Gastrocnemius medialis (tissue), 4 donors: ENCODE data around the gene SLC6A17. TPM values are rescaled to one million over a fixed set of nuclear protein-coding genes. Genes with fewer than 3 reads are reported as not detected.

Experiments used
- ATAC-seq, 2 donors: fragments of 150-250 bp; one replicate each; pipeline ENCODE4 v1.9.1; 2016
- DNase-seq, 2 donors: peaks; one replicate each; pipeline ENCODE4 v3.0.0-alpha.2; 2019
- H3K27ac ChIP-seq, 4 donors: fragments of 200-600 bp; sonication (generic); 1 replicate in 1 of 4; 2 replicates in 3 of 4; pipeline ENCODE4 v1.5.1; 2016 to 2018; ENCODE audit warnings: mild to moderate bottlenecking in 2 of 4, moderate library complexity in 1 of 4
- H3K27me3 ChIP-seq, 3 donors: fragments of 200-600 bp; sonication (generic) in 2 of 3; 1 replicate in 1 of 3; 2 replicates in 2 of 3; pipeline versions ENCODE4 v1.5.1 to v1.6.0; 2016 to 2019; ENCODE audit warnings: mild to moderate bottlenecking in 1 of 3, moderate library complexity in 1 of 3
- H3K36me3 ChIP-seq, 2 donors: fragments of 200-600 bp; sonication (generic) in 1 of 2; one replicate each; pipeline ENCODE4 v1.5.1; 2017 to 2018
- H3K4me1 ChIP-seq, 2 donors: fragments of 200-600 bp; sonication (generic) in 1 of 2; one replicate each; pipeline ENCODE4 v1.5.1; 2016 to 2017; ENCODE audit warnings: mild to moderate bottlenecking in 2 of 2
- H3K4me3 ChIP-seq, 4 donors: fragments of 200-600 bp; sonication (generic) in 3 of 4; 1 replicate in 1 of 4; 2 replicates in 3 of 4; pipeline ENCODE4 v1.5.1; 2016 to 2019; ENCODE audit warnings: mild to moderate bottlenecking in 2 of 4
- H3K9me3 ChIP-seq, 3 donors: fragments of 200-600 bp; sonication (generic) in 2 of 3; 1 replicate in 1 of 3; 2 replicates in 2 of 3; pipeline ENCODE4 v1.5.1; 2016 to 2019
- POLR2A ChIP-seq, 2 donors: fragments of 450-650 bp; IDR thresholded peaks; one replicate each; pipeline ENCODE4 v1.6.1; 2017; ENCODE audit warnings: antibody characterized with exemption in 2 of 2, mild to moderate bottlenecking in 2 of 2, moderate library complexity in 2 of 2
- in situ Hi-C, 4 donors: fragments of 200-750 bp; cut with MboI; loops; one replicate each; pipeline versions ENCODE4 v1.15.0 to v1.8.0; 2017; ENCODE audit warnings: low sequenced_read_pairs in 4 of 4
- intact Hi-C: fragments of 100-400 bp; cut with DNase I; formaldehyde crosslinking; loops from one replicate; pipeline ENCODE4 v1.15.1; 2023; ENCODE audit warnings: low total_unique reads
- total RNA-seq, 4 donors: library from RNA; depleted of rRNA; stranded (reverse); fragments of >200 nt; gene quantifications; one replicate each; pipeline versions ENCODE4 v1.1.0 to v1.2.3, GENCODE V29; 2016
- TF ChIP-seq, protein P1 (sequence below), 5 experiments: fragments of 450-650 bp in 3 of 5; fragments of 200-600 bp in 2 of 5; sonication (generic) in 2 of 5; IDR thresholded peaks in 4 of 5; conservative IDR thresholded peaks in 1 of 5; 1 replicate in 4 of 5; 2 replicates in 1 of 5; pipeline ENCODE4 v1.5.1; 2016 to 2019; ENCODE audit warnings: antibody characterized with exemption in 5 of 5, mild to moderate bottlenecking in 3 of 5, moderate library complexity in 3 of 5

The SLC6A17 gene
- total RNA-seq, 4 donors from 2014 or later = 0.02 to 0.03 TPM; not detected in 2

DNA sequence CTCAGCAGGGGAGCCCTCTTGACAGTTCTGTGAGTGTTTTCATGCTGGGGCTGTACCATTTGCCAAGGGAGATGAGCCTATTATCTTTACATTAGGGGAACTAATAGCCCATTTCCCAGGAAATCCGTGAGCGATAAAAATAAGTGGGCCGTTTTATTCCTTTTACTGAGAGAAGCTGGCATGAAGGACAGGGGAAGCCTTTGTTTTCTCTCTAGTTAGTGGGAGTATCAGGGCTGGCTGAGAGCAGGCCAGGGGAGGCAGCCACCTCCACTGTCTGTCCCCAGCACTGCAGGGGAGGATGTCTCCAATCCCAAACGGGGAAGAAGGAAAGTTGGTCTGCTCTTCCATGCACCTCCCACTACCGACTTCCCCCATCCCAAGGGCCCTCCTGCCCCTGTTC, 35.5 kb upstream of the SLC6A17 start:
- DNase-seq = no peak
- H3K4me1 ChIP-seq = no peaks in the 10 kb centered on the region
- in situ Hi-C loops (no loop called here), intact Hi-C loops (no loop called here)
- H3K4me3 ChIP-seq = no peak overlapping the region
- TF ChIP-seq POLR2A (IDR thresholded peaks at IDR 0.05) = no peak
- TF ChIP-seq, protein P1, sequence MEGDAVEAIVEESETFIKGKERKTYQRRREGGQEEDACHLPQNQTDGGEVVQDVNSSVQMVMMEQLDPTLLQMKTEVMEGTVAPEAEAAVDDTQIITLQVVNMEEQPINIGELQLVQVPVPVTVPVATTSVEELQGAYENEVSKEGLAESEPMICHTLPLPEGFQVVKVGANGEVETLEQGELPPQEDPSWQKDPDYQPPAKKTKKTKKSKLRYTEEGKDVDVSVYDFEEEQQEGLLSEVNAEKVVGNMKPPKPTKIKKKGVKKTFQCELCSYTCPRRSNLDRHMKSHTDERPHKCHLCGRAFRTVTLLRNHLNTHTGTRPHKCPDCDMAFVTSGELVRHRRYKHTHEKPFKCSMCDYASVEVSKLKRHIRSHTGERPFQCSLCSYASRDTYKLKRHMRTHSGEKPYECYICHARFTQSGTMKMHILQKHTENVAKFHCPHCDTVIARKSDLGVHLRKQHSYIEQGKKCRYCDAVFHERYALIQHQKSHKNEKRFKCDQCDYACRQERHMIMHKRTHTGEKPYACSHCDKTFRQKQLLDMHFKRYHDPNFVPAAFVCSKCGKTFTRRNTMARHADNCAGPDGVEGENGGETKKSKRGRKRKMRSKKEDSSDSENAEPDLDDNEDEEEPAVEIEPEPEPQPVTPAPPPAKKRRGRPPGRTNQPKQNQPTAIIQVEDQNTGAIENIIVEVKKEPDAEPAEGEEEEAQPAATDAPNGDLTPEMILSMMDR (IDR thresholded peaks at IDR 0.05 in 4 of 5, conservative IDR thresholded peaks at IDR 0.05 in 1 of 5) = no peak
- no peak overlapping the region for H3K27ac ChIP-seq
- H3K36me3 ChIP-seq = no peaks in the 10 kb centered on the region
- no peaks in the 10 kb centered on the region for H3K9me3 ChIP-seq
- ATAC-seq = no peak
- peaks cover 0 to 2% (median 0%) of the 10 kb centered on the region in 3 donors for H3K27me3 ChIP-seq

GRCh38 chr1:110118636-110119396, 31.5 kb upstream of the SLC6A17 start:
- TF ChIP-seq, protein P1 (IDR thresholded peaks at IDR 0.05 in 4 of 5, conservative IDR thresholded peaks at IDR 0.05 in 1 of 5) = no peak
- TF ChIP-seq POLR2A (IDR thresholded peaks at IDR 0.05) = no peak
- DNase-seq (no peak), ATAC-seq (no peak)
- H3K27ac ChIP-seq = no peak overlapping the region
- intact Hi-C loops (no loop called here), in situ Hi-C loops (no loop called here)
- no peaks in the 10 kb centered on the region for H3K36me3 ChIP-seq
- H3K4me3 ChIP-seq = no peak overlapping the region
- no peaks in the 10 kb centered on the region for H3K9me3 ChIP-seq
- H3K4me1 ChIP-seq = no peaks in the 10 kb centered on the region
- peaks cover 0 to 4% (median 0%) of the 10 kb centered on the region in 3 donors for H3K27me3 ChIP-seq

DNA sequence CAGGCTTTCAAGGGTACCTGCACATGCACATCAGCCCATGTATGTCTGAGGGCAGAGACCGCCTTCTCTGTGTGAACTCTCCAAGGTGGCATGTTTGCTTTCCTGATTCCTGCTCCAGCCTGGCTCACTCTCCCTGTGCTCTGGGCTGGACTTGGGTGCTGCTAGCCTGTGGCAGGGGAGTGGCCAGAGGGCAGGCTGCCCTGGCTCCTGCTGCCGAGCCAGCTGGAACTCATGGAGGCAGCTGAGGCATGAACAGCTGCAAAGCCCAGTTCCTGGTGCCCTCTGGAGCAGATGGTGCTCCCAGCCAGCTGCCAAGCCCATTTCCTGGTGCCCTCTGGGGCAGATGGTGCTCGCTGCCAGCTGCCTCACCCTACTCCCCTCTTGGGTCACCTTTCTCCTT, 30.5 kb upstream of the SLC6A17 start:
- TF ChIP-seq POLR2A (IDR thresholded peaks at IDR 0.05) = no peak
- TF ChIP-seq, protein P1 (IDR thresholded peaks at IDR 0.05 in 4 of 5, conservative IDR thresholded peaks at IDR 0.05 in 1 of 5) = no peak
- H3K4me3 ChIP-seq = no peak overlapping the region
- peaks cover 0 to 4% (median 0%) of the 10 kb centered on the region in 3 donors for H3K27me3 ChIP-seq
- H3K4me1 ChIP-seq = no peaks in the 10 kb centered on the region
- DNase-seq (no peak), ATAC-seq (no peak)
- no peaks in the 10 kb centered on the region for H3K36me3 ChIP-seq
- no peak overlapping the region for H3K27ac ChIP-seq
- no peaks in the 10 kb centered on the region for H3K9me3 ChIP-seq
- intact Hi-C loops (loop anchor here (5.0 kb wide), 1 partner anchor 592 kb away; no protein-coding TSS in a partner anchor), in situ Hi-C loops (no loop called here)

DNA sequence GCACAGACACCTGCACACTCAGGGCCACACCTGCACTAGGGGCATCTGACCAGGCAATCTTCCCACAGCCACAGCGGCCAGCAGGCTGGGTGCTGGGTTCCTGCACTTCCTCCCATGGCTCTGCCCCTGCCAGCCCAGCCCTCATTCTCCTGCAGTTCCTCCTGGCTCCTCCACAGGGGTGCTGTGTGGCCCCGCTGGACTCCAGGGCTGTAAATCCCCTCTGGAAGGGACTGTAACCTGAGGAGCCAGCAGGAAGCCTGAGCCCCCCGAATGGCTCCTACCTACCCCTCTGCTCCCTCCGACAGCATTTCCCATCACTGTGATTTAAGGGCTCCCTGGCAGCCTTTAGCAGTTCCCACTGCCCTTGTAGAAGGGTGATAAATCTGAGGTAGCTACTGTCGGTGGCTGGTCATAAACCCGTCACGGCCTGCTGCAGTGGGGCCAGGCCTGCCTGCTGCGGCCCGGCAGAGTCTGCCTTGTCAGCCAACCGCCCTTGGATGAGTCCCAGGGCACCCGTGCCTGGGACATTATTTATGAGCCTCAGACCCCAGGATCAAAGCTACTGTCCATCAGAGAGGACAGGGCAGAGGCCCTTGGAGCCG, 29.2 kb upstream of the SLC6A17 start:
- Histone ChIP-seq H3K36me3 (no peaks in the 10 kb centered on the region), H3K27ac (no peak overlapping the region), H3K9me3 (no peaks in the 10 kb centered on the region), H3K27me3 (peaks cover 0 to 4% (median 0%) of the 10 kb centered on the region in 3 donors), H3K4me3 (no peak overlapping the region), H3K4me1 (no peaks in the 10 kb centered on the region)
- no peak for TF ChIP-seq POLR2A (IDR thresholded peaks at IDR 0.05)
- TF ChIP-seq, protein P1 (IDR thresholded peaks at IDR 0.05 in 4 of 5, conservative IDR thresholded peaks at IDR 0.05 in 1 of 5) = no peak
- ATAC-seq (no peak), DNase-seq (no peak)
- intact Hi-C loops = loop anchor here (5.0 kb wide), 1 partner anchor 591 kb away; no protein-coding TSS in a partner anchor
- in situ Hi-C loops = no loop called here
